ENCODE data around the gene GOLM1. TPM values are rescaled to one million over a fixed set of nuclear protein-coding genes. Genes with fewer than 3 reads are reported as not detected.

The GOLM1 gene
- total and polyA plus RNA-seq, 9 of the 15 experiments (the other 6 are each of a cell fraction or from before 2014, with no cell fraction given) = 0.09 to 0.96 (median 0.40) TPM; not detected in 4

DNA sequence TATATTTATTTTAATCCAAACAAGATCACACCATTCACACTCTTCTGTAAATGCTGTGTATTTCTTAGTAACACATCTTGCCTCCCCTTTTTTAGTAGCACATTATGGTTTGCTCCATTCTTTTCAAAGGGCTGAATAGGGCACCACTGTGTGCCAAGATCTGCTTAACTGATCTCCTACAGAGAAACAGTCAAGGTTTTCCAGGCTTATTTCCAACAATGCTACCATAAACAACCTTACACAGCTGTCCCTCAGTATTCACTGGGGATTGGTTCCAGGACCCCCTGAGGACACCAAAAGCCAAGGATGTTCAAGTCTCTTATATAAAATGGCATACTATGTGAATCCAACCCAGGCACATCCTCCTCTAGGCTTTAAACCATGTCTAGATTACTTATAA is 16.5 kb downstream of the GOLM1 start (continued):
- no peak for TF ChIP-seq ZNF347 (CRISPR knock-in tag; IDR thresholded peaks at IDR 0.05; ENCODE audit: low read depth)
- TF ChIP-seq MAZ (CRISPR knock-in tag; conservative IDR thresholded peaks at IDR 0.05 in 1 of 2, IDR thresholded peaks at IDR 0.05 in 1 of 2) = no peak
- TF ChIP-seq, protein P1, sequence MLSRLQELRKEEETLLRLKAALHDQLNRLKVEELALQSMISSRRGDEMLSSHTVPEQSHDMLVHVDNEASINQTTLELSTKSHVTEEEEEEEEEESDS (CRISPR knock-in tag; IDR thresholded peaks at IDR 0.05) = no peak
- TF ChIP-seq, protein P2, sequence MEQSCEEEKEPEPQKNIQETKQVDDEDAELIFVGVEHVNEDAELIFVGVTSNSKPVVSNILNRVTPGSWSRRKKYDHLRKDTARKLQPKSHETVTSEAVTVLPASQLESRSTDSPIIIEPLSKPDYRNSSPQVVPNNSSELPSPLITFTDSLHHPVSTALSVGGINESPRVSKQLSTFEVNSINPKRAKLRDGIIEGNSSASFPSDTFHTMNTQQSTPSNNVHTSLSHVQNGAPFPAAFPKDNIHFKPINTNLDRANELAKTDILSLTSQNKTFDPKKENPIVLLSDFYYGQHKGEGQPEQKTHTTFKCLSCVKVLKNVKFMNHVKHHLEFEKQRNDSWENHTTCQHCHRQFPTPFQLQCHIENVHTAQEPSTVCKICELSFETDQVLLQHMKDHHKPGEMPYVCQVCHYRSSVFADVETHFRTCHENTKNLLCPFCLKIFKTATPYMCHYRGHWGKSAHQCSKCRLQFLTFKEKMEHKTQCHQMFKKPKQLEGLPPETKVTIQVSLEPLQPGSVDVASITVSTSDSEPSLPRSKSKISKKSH (CRISPR knock-in tag; IDR thresholded peaks at IDR 0.05) = no peak

- intact Hi-C loops (cut with micrococcal nuclease) (no loop called here), in situ Hi-C loops (cut with MboI) (no loop called here)
- ChIA-PET POLR2A (interaction anchor here (0.6 to 0.7 kb wide), 2 partner anchors 31 to 80 kb away, joined by 3 to 4 read pairs; no protein-coding TSS in a partner anchor), CTCF (ENCODE audit: low intra/inter-chr PET ratio) (interaction anchor here (0.5 kb wide), 1 partner anchor 345 kb away, joined by 5 read pairs; no protein-coding TSS in a partner anchor)
- H3K36me3 ChIP-seq (ENCODE audit: control insufficient read depth, insufficient read depth, low read length) = no peaks in the 10 kb centered on the region
- no peak overlapping the region for H2AFZ ChIP-seq (ENCODE audit: low read depth, low read length)
- H3K79me2 ChIP-seq (ENCODE audit: control insufficient read depth, insufficient read depth, low read length) = no peaks in the 10 kb centered on the region
- no peak overlapping the region for H3K27ac ChIP-seq (ENCODE audit: extremely low read depth, low read depth, low read length)
- 4% methylated on average over 4 of the region's 5 CpGs for WGBS (ENCODE audit: insufficient coverage, low coverage, missing lambda C conversion rate)
- no peak overlapping the region for H3K4me2 ChIP-seq (ENCODE audit: insufficient read depth, low read length)
- H3K9me3 ChIP-seq (replicated peaks; ENCODE audit: control insufficient read depth, insufficient read depth, low read depth, low read length) = no peaks in the 10 kb centered on the region
- no peaks in the 10 kb centered on the region; a peak in 1 of 5 replicates for H3K4me1 ChIP-seq (replicated peaks in 1 of 2; ENCODE audit: control insufficient read depth in 2 of 2, insufficient read depth in 2 of 2, low read length in 2 of 2)
- no peak for DNase-seq (ENCODE audit: extremely low read depth in 1 of 4, low spot score in 3 of 4)
- BruUV-seq (replicated peaks) = no TSS peak
- ATAC-seq = no peak
- FAIRE-seq = no peak
- H4K20me1 ChIP-seq (replicated peaks; ENCODE audit: control insufficient read depth, insufficient read depth, low read length) = no peaks in the 10 kb centered on the region
- H3K9ac ChIP-seq (ENCODE audit: insufficient read depth in 1 of 2, low read depth in 2 of 2, low read length in 2 of 2) = no peak overlapping the region
- H3K27me3 ChIP-seq (ENCODE audit: control insufficient read depth in 2 of 2, insufficient read depth in 2 of 2, low read length in 2 of 2) = peaks cover 11 to 26% of the 10 kb centered on the region in 2 experiments; a peak in 4 of 5 replicates
- H3K9me1 ChIP-seq (ENCODE audit: control insufficient read depth, insufficient read depth, low read length) = no peaks in the 10 kb centered on the region
- no peak overlapping the region for H3K4me3 ChIP-seq
- TF ChIP-seq, protein P3, sequence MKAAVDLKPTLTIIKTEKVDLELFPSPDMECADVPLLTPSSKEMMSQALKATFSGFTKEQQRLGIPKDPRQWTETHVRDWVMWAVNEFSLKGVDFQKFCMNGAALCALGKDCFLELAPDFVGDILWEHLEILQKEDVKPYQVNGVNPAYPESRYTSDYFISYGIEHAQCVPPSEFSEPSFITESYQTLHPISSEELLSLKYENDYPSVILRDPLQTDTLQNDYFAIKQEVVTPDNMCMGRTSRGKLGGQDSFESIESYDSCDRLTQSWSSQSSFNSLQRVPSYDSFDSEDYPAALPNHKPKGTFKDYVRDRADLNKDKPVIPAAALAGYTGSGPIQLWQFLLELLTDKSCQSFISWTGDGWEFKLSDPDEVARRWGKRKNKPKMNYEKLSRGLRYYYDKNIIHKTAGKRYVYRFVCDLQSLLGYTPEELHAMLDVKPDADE (conservative IDR thresholded peaks at IDR 0.05; ENCODE audit: control insufficient read depth, low read depth, low read length) = no peak
- TF ChIP-seq PHTF2 (CRISPR knock-in tag; IDR thresholded peaks at IDR 0.05) (no peak), PYGO2 (tag; IDR thresholded peaks at IDR 0.05) (no peak), SPI1 (IDR thresholded peaks at IDR 0.05; ENCODE audit: borderline replicate concordance, low read depth, low read length) (no peak), DEAF1 (CRISPR knock-in tag; IDR thresholded peaks at IDR 0.05) (no peak), NR2C1 (IDR thresholded peaks at IDR 0.05) (no peak), NR2C1 (tag; IDR thresholded peaks at IDR 0.05) (no peak), RFX5 (IDR thresholded peaks at IDR 0.05; ENCODE audit: low read depth, low read length) (no peak), TAF9B (IDR thresholded peaks at IDR 0.05; ENCODE audit: partially characterized antibody) (no peak)
- TF ChIP-seq, protein P4, sequence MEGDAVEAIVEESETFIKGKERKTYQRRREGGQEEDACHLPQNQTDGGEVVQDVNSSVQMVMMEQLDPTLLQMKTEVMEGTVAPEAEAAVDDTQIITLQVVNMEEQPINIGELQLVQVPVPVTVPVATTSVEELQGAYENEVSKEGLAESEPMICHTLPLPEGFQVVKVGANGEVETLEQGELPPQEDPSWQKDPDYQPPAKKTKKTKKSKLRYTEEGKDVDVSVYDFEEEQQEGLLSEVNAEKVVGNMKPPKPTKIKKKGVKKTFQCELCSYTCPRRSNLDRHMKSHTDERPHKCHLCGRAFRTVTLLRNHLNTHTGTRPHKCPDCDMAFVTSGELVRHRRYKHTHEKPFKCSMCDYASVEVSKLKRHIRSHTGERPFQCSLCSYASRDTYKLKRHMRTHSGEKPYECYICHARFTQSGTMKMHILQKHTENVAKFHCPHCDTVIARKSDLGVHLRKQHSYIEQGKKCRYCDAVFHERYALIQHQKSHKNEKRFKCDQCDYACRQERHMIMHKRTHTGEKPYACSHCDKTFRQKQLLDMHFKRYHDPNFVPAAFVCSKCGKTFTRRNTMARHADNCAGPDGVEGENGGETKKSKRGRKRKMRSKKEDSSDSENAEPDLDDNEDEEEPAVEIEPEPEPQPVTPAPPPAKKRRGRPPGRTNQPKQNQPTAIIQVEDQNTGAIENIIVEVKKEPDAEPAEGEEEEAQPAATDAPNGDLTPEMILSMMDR (IDR thresholded peaks at IDR 0.05 in 2 of 3, conservative IDR thresholded peaks at IDR 0.05 in 1 of 3; ENCODE audit: insufficient read depth in 2 of 3, low read depth in 1 of 3, low read length in 3 of 3) = no peak
Observed at GRCh38 chr9:86079865-86080469, 19.4 kb downstream of the GOLM1 start.

Measured in K562 (cell line).